Muscle layer of duodenum (tissue), 2 donors: ENCODE results near the gene AFAP1.

Experiments
- H3K27ac ChIP-seq: one replicate; pipeline ENCODE4 v1.7.0; 2013; ENCODE audit warnings: mild to moderate bottlenecking, low read length
- H3K27me3 ChIP-seq: one replicate; pipeline ENCODE4 v1.7.0; 2013; ENCODE audit warnings: low read depth, mild to moderate bottlenecking, control low read depth, low read length
- H3K36me3 ChIP-seq, 2 donors: one replicate each; pipeline ENCODE4 v1.7.0; 2013; ENCODE audit warnings: low read length in 2 of 2, control low read depth in 1 of 2, mild to moderate bottlenecking in 1 of 2; ENCODE audit not compliant: insufficient read depth in 2 of 2, control insufficient read depth in 1 of 2
- H3K4me1 ChIP-seq, 2 donors: one replicate each; pipeline ENCODE4 v1.7.0; 2013; ENCODE audit warnings: low read length in 2 of 2, mild to moderate bottlenecking in 2 of 2, control low read depth in 1 of 2, moderate library complexity in 1 of 2; ENCODE audit not compliant: insufficient read depth in 2 of 2, control insufficient read depth in 1 of 2
- H3K4me3 ChIP-seq, 2 donors: one replicate each; pipeline ENCODE4 v1.7.0; 2013; ENCODE audit warnings: low read length in 2 of 2, low read depth in 1 of 2, mild to moderate bottlenecking in 1 of 2
- H3K9me3 ChIP-seq, 2 donors: one replicate each; pipeline ENCODE4 v1.7.0; 2013; ENCODE audit warnings: low read length in 2 of 2, control low read depth in 1 of 2, mild to moderate bottlenecking in 1 of 2; ENCODE audit not compliant: control insufficient read depth in 1 of 2
- donor health status: healthy.

AFAP1 gene

GRCh38 chr4:7767526-7767925 is 172.1 kb downstream of the AFAP1 start:
- H3K4me3 ChIP-seq: no peak overlapping the region
- H3K27me3 ChIP-seq: no peaks in the 10 kb centered on the region
- H3K36me3 ChIP-seq: peaks cover 24 to 37% of the 10 kb centered on the region in 2 donors
- no peaks in the 10 kb centered on the region for H3K9me3 ChIP-seq
- H3K4me1 ChIP-seq: peaks cover 0 to 31% of the 10 kb centered on the region in 2 donors
- no peak overlapping the region for H3K27ac ChIP-seq

GRCh38 chr4:7766661-7767345 is 172.9 kb downstream of the AFAP1 start:
- H3K4me3 ChIP-seq: no peak overlapping the region
- peaks cover 0 to 24% of the 10 kb centered on the region in 2 donors for H3K4me1 ChIP-seq
- no peaks in the 10 kb centered on the region for H3K9me3 ChIP-seq
- peaks cover 24 to 34% of the 10 kb centered on the region in 2 donors for H3K36me3 ChIP-seq
- H3K27me3 ChIP-seq: no peaks in the 10 kb centered on the region
- H3K27ac ChIP-seq: no peak overlapping the region

DNA sequence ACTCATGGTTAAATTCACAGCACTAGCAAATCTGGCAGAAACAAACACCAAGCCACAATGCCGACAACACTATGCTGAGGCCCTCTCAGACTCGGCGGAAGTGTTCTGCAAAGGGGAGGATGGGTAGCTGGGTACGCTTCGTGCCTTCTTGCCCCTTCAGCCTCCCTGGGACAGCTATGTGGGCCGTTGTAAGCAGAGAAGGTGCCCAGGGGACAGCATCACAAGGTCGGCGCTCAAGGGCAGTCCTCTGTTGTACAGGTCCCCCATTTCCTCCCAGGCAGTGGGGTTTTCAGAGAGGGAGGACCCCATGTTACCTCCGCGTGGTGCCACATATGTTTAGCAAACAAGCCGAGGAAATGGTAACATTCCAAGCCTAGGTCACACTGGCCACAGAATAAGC is 173.6 kb downstream of the AFAP1 start:
- Histone ChIP-seq H3K36me3 (peaks cover 28 to 35% of the 10 kb centered on the region in 2 donors), H3K27ac (no peak overlapping the region), H3K9me3 (no peaks in the 10 kb centered on the region), H3K4me1 (peaks cover 0 to 19% of the 10 kb centered on the region in 2 donors), H3K4me3 (no peak overlapping the region), H3K27me3 (no peaks in the 10 kb centered on the region)

DNA sequence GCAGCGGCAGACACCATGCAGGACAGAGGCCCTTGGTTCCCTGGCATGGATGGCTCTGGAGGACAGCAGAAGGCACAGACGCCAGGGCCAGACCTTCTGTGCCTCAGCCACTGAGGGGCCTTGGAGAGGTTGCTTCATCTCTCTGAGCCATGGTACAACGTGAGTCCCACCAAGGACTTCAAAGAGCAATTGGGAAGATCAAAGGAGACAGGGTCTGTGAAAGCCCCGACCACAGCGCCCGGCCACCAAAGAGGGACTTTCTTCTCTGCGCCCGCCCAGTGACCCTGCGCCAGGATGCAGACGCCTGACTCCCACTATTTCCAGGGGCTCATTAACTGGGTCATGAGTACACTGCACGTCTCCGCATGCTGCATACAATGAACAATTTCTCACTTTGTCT is 174.0 kb downstream of the AFAP1 start:
- Histone ChIP-seq H3K36me3 (peaks cover 29 to 39% of the 10 kb centered on the region in 2 donors), H3K27me3 (no peaks in the 10 kb centered on the region), H3K4me3 (no peak overlapping the region), H3K9me3 (no peaks in the 10 kb centered on the region), H3K27ac (no peak overlapping the region), H3K4me1 (peaks cover 0 to 19% of the 10 kb centered on the region in 2 donors)

GRCh38 chr4:7764466-7764865 is 175.2 kb downstream of the AFAP1 start:
- no peaks in the 10 kb centered on the region for H3K27me3 ChIP-seq

DNA sequence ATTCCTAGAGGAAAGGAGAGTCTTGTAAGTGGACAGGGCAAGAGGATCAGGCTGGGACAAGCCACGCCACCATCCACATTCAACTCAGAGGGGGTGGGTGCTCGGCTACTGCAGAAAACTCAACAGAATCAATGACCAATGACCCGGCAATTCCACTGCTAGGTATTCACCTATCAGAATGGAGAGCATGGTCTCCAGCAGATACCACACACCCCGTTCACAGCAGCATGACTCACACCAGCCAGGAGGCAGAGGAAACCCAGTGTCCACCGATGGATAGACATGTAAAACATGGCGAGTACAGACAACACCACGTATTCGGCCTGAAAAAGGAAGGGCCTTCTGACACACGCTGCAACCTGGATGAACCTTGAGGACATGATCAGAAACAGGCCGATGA is 175.9 kb downstream of the AFAP1 start:
- H3K4me1 ChIP-seq: peaks cover 0 to 1% of the 10 kb centered on the region in 2 donors
- no peak overlapping the region for H3K27ac ChIP-seq
- H3K27me3 ChIP-seq: no peaks in the 10 kb centered on the region
- no peaks in the 10 kb centered on the region for H3K9me3 ChIP-seq
- peaks cover 29 to 40% of the 10 kb centered on the region in 2 donors for H3K36me3 ChIP-seq
- no peak overlapping the region for H3K4me3 ChIP-seq

More at GRCh38 chr4:7764466-7764865, 175.2 kb downstream of the AFAP1 start:
- Histone ChIP-seq H3K4me3 (no peak overlapping the region), H3K9me3 (no peaks in the 10 kb centered on the region), H3K4me1 (peaks cover 0 to 8% of the 10 kb centered on the region in 2 donors), H3K27ac (no peak overlapping the region), H3K36me3 (peaks cover 27 to 43% of the 10 kb centered on the region in 2 donors)

GRCh38 chr4:7763106-7763505 is 176.6 kb downstream of the AFAP1 start:
- peaks cover 27 to 40% of the 10 kb centered on the region in 2 donors for H3K36me3 ChIP-seq

DNA sequence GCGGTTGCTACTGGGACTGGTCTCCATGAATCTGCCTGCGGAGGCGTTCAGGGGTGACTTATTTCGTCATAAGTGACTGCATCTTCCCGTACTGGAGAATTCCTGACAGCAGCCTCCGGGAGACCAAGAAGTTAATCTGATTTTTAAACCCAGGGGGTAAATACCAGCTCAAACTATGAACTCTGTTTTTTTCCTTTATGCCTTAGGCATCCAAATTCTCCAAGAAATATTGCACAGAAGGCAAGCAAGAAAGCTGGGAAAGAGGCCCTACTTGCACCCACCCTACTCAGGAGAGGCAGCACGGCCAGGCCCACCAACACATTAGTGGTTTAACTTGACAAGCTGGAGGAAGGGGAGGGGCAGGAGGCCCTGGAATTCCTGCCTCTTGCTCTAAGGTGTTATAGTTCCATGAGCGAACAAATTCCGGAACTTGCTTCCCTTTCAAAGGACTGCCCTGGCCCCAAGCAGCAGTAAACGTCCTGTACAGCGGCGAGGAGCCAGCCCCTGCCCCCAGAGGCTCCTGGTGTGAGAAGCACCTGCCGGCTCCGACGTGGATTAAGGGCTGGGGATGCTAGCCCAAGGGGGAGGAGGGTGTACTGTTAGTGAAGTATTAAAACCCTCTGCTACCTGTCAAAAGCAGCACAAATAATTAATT is 177.2 kb downstream of the AFAP1 start:
- Histone ChIP-seq H3K27ac (no peak overlapping the region), H3K27me3 (no peaks in the 10 kb centered on the region), H3K9me3 (no peaks in the 10 kb centered on the region), H3K4me1 (peaks cover 0 to 7% of the 10 kb centered on the region in 2 donors), H3K4me3 (no peak overlapping the region), H3K36me3 (peaks cover 21 to 40% of the 10 kb centered on the region in 2 donors)

More at GRCh38 chr4:7763106-7763505, 176.6 kb downstream of the AFAP1 start:
- H3K4me3 ChIP-seq: no peak overlapping the region
- H3K27me3 ChIP-seq: no peaks in the 10 kb centered on the region
- H3K27ac ChIP-seq: no peak overlapping the region
- no peaks in the 10 kb centered on the region for H3K9me3 ChIP-seq
- H3K4me1 ChIP-seq: peaks cover 0 to 1% of the 10 kb centered on the region in 2 donors

GRCh38 chr4:7761720-7762119 is 177.9 kb downstream of the AFAP1 start:
- Histone ChIP-seq H3K9me3 (no peaks in the 10 kb centered on the region), H3K36me3 (peaks cover 18 to 36% of the 10 kb centered on the region in 2 donors), H3K4me1 (peaks cover 0 to 10% of the 10 kb centered on the region in 2 donors), H3K27ac (no peak overlapping the region), H3K27me3 (no peaks in the 10 kb centered on the region), H3K4me3 (no peak overlapping the region)

DNA sequence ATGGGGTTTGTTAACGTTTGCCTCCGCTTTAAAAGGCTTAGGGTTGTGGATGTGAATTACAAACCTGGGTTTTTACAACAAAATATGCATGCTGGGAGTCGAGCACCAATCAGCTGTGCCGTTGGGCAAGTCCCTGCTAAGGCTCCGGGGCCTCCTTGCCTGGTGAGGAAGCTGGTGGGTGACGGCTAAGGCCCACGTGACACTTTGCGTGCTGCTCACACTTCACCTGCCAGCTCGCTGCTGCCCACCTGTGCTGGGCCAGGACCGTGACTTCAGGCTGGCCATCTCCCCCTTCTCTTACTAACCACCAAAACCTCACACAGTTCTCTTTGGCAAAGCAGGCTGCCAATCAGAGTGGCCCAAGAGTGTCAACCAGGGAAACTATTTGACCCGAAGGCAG is 178.3 kb downstream of the AFAP1 start:
- Histone ChIP-seq H3K4me1 (peaks cover 0 to 10% of the 10 kb centered on the region in 2 donors), H3K4me3 (no peak overlapping the region), H3K9me3 (no peaks in the 10 kb centered on the region), H3K27me3 (no peaks in the 10 kb centered on the region), H3K36me3 (peaks cover 18 to 36% of the 10 kb centered on the region in 2 donors), H3K27ac (no peak overlapping the region)

DNA sequence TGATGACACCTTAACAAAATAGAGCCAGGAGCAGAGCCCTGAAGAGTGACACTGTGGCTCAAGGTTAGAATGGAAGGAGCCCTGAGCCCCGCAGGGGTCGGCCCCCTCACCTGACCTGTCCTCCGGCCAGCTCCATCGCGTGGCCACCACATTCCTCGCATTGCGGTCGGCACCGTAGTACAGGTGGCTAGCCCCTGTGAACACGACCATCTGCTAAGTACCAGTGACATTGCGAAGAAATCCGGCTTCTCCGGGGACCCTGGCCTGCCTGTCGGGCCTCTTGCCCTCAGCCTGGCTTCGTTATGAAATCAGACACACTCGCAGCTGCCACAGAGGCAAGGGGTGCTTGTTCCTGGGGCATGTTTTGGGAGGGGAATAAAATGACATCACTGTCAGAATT is 179.0 kb downstream of the AFAP1 start:
- Histone ChIP-seq H3K27me3 (no peaks in the 10 kb centered on the region), H3K9me3 (no peaks in the 10 kb centered on the region), H3K27ac (no peak overlapping the region), H3K36me3 (peaks cover 18 to 31% of the 10 kb centered on the region in 2 donors), H3K4me1 (peaks cover 0 to 10% of the 10 kb centered on the region in 2 donors), H3K4me3 (no peak overlapping the region)
